B cell (primary cell): ENCODE data around the gene ASTL. TPM values are rescaled to one million over a fixed set of nuclear protein-coding genes. Genes with fewer than 3 reads are reported as not detected.

Experiments
- ATAC-seq: fragments of 200-7000 bp; cut with Tn5 transposase; one replicate; pipeline ENCODE4 v1.10.0; 2021; ENCODE audit warnings: low read depth, mild to moderate bottlenecking, moderate number of reproducible peaks, moderate library complexity
- CTCF ChIA-PET: fragments of 350-600 bp; sonication (Branson Sonifier 250); formaldehyde crosslinking; loops from one replicate; lab custom pipeline; 2021; ENCODE audit warnings: antibody characterized with exemption, inconsistent platforms; lab: Charles Lee
- POLR2A ChIA-PET: fragments of 350-600 bp; sonication (Branson Sonifier 250); formaldehyde crosslinking; loops from one replicate; lab custom pipeline; 2021; ENCODE audit warnings: antibody characterized with exemption; lab: Charles Lee
- DNase-seq: peaks from one replicate; pipeline ENCODE4 v3.0.0; 2013
- H2AFZ ChIP-seq: 2 replicates; pipeline ENCODE4 v1.6.1; 2012; ENCODE audit warnings: mild to moderate bottlenecking, low read depth, low read length; ENCODE audit not compliant: insufficient read depth, poor library complexity, severe bottlenecking
- H3K27ac ChIP-seq, 2 donors: 1 replicate in 1 of 2; 2 replicates in 1 of 2; pipeline ENCODE4 v1.5.1; 2012 to 2013; ENCODE audit warnings: low read length in 2 of 2, mild to moderate bottlenecking in 2 of 2, moderate library complexity in 1 of 2
- H3K27me3 ChIP-seq, 4 experiments: fragments of 200-600 bp in 1 of 4; sonication (generic) in 1 of 4; replicated peaks in 1 of 4; 1 replicate in 2 of 4; 2 replicates in 2 of 4; pipeline versions ENCODE4 v1.6.1 to v1.7.0; 2013 to 2016; ENCODE audit warnings: low read length in 3 of 4, mild to moderate bottlenecking in 2 of 4, mixed read lengths in 1 of 4, moderate library complexity in 1 of 4; ENCODE audit not compliant: insufficient read depth in 4 of 4, control insufficient read depth in 3 of 4; ENCODE audit errors: control extremely low read depth in 1 of 4
- H3K36me3 ChIP-seq, 2 experiments: replicated peaks in 1 of 2; 1 replicate in 1 of 2; 2 replicates in 1 of 2; pipeline versions ENCODE4 v1.6.1 to v1.7.1; 2013; ENCODE audit warnings: low read length in 1 of 2; ENCODE audit not compliant: insufficient read depth in 2 of 2, control insufficient read depth in 1 of 2; ENCODE audit errors: control extremely low read depth in 1 of 2, extremely low read depth in 1 of 2
- H3K4me1 ChIP-seq, 2 donors: fragments of 200-600 bp in 1 of 2; sonication (generic) in 1 of 2; 1 replicate in 1 of 2; 2 replicates in 1 of 2; pipeline versions ENCODE4 v1.5.1 to v1.6.1; 2013 to 2017; ENCODE audit warnings: low read length in 2 of 2; ENCODE audit not compliant: control insufficient read depth in 2 of 2, insufficient read depth in 2 of 2
- H3K4me2 ChIP-seq: replicated peaks from 2 replicates; pipeline ENCODE3; 2012; ENCODE audit warnings: mild to moderate bottlenecking, low read depth, low read length; ENCODE audit not compliant: poor library complexity, severe bottlenecking
- H3K4me3 ChIP-seq, 5 experiments: fragments of 200-600 bp in 1 of 5; sonication (generic) in 1 of 5; 1 replicate in 3 of 5; 2 replicates in 2 of 5; pipeline versions ENCODE4 v1.5.1 to v1.7.0; 2011 to 2016; ENCODE audit warnings: low read length in 4 of 5, mild to moderate bottlenecking in 4 of 5, low read depth in 2 of 5, control low read depth in 1 of 5, moderate library complexity in 1 of 5; ENCODE audit not compliant: insufficient read depth in 1 of 5; ENCODE audit errors: control extremely low read depth in 1 of 5, extremely low read depth in 1 of 5
- H3K79me2 ChIP-seq: fragments of 200-600 bp; sonication (generic); one replicate; pipeline ENCODE4 v1.6.0; 2016; ENCODE audit warnings: low read length; ENCODE audit not compliant: control insufficient read depth, insufficient read depth
- H3K9ac ChIP-seq: fragments of 200-600 bp; sonication (generic); 2 replicates; pipeline ENCODE4 v1.6.1; 2017; ENCODE audit warnings: mild to moderate bottlenecking, low read length, moderate library complexity
- H3K9me3 ChIP-seq, 3 donors: one replicate each; pipeline versions ENCODE4 v1.6.1 to v1.7.1; 2013; ENCODE audit warnings: low read length in 2 of 3; ENCODE audit not compliant: control insufficient read depth in 2 of 3, insufficient read depth in 1 of 3; ENCODE audit errors: control extremely low read depth in 1 of 3
- H4K20me1 ChIP-seq: 2 replicates; pipeline ENCODE4 v1.6.0; 2012; ENCODE audit warnings: mild to moderate bottlenecking, low read length; ENCODE audit not compliant: insufficient read depth, control insufficient read depth, poor library complexity, severe bottlenecking
- H3K27ac Mint-ChIP-seq: one replicate; pipeline ENCODE4 v1.8.0; 2021; ENCODE audit warnings: mixed read lengths
- H3K27me3 Mint-ChIP-seq: one replicate; pipeline ENCODE4 v1.8.0; 2021; ENCODE audit warnings: mixed read lengths
- H3K4me1 Mint-ChIP-seq: one replicate; pipeline ENCODE4 v1.8.0; 2021; ENCODE audit warnings: mixed read lengths
- H3K4me3 Mint-ChIP-seq: one replicate; pipeline ENCODE4 v1.8.0; 2021; ENCODE audit warnings: mixed read lengths
- H3K9me3 Mint-ChIP-seq: one replicate; pipeline ENCODE4 v1.8.0; 2022; ENCODE audit warnings: mixed read lengths; ENCODE audit not compliant: insufficient read depth
- EZH2 ChIP-seq: IDR thresholded peaks from 2 replicates; pipeline ENCODE4 v1.6.1; 2012; ENCODE audit warnings: borderline replicate concordance, low read depth, mild to moderate bottlenecking, moderate library complexity, low read length; ENCODE audit not compliant: insufficient read depth, poor library complexity, severe bottlenecking
- WGBS: methylation state at CpG from one replicate; pipeline ENCODE4 v1.1.5; 2013; ENCODE audit warnings: missing lambda C conversion rate; ENCODE audit not compliant: insufficient coverage; 5-methylcytosine and 5-hydroxymethylcytosine counted together
- intact Hi-C: fragments of 100-400 bp; cut with micrococcal nuclease; formaldehyde crosslinking; loops from one replicate; pipeline ENCODE4 v1.10.0; 2022
- polyA plus RNA-seq: library from polyadenylated mRNA; depleted of rRNA; stranded (reverse); fragments of >200 nt; gene quantifications from 2 replicates; pipeline ENCODE4 v1.2.3, GENCODE V29; 2012
- total RNA-seq, 2 donors: library from RNA; stranded (reverse); fragments of 120-200 nt in 1 of 2; gene quantifications; 1 replicate in 1 of 2; 2 replicates in 1 of 2; pipeline versions ENCODE4 v1.2.3 to v1.2.4, GENCODE V29; 2013 to 2022
- TF ChIP-seq, protein P1 (sequence below): fragments of 200-600 bp; IDR thresholded peaks from one replicate; pipeline ENCODE4 v1.8.0; 2022; ENCODE audit warnings: antibody characterized with exemption, mild to moderate bottlenecking

ASTL gene
- total and polyA plus RNA-seq, 2 donors (not counting 1 experiment from before 2014, with no cell fraction given) = 0.15 to 0.59 TPM

GRCh38 chr2:96120991-96121390, 17.3 kb downstream of the ASTL start:
- ATAC-seq = no peak
- H3K27me3 ChIP-seq = peaks cover 0 to 49% (median 11%) of the 10 kb centered on the region in 4 experiments
- no peak overlapping the region for H3K27ac ChIP-seq
- H3K4me2 ChIP-seq = no peak overlapping the region
- peaks cover 16 to 18% of the 10 kb centered on the region in 2 donors for H3K4me1 ChIP-seq
- ChIA-PET CTCF (interaction anchor here (1.6 kb wide), 1 partner anchor 53 kb away, joined by 4 read pairs; no protein-coding TSS in a partner anchor), POLR2A (no interaction called here)
- H3K36me3 ChIP-seq = no peaks in the 10 kb centered on the region
- H3K4me1 Mint-ChIP-seq = peaks cover 20% of the 10 kb centered on the region
- H2AFZ ChIP-seq = no peak overlapping the region
- peaks cover 27% of the 10 kb centered on the region for H3K27me3 Mint-ChIP-seq
- 35% methylated on average over 7 of the region's 7 CpGs for WGBS
- no peak overlapping the region for H3K4me3 Mint-ChIP-seq
- TF ChIP-seq, protein P1, sequence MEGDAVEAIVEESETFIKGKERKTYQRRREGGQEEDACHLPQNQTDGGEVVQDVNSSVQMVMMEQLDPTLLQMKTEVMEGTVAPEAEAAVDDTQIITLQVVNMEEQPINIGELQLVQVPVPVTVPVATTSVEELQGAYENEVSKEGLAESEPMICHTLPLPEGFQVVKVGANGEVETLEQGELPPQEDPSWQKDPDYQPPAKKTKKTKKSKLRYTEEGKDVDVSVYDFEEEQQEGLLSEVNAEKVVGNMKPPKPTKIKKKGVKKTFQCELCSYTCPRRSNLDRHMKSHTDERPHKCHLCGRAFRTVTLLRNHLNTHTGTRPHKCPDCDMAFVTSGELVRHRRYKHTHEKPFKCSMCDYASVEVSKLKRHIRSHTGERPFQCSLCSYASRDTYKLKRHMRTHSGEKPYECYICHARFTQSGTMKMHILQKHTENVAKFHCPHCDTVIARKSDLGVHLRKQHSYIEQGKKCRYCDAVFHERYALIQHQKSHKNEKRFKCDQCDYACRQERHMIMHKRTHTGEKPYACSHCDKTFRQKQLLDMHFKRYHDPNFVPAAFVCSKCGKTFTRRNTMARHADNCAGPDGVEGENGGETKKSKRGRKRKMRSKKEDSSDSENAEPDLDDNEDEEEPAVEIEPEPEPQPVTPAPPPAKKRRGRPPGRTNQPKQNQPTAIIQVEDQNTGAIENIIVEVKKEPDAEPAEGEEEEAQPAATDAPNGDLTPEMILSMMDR = no peak
- no peak for TF ChIP-seq EZH2
- no peak overlapping the region for H3K4me3 ChIP-seq
- H3K27ac Mint-ChIP-seq = no peak overlapping the region
- no peaks in the 10 kb centered on the region for H3K79me2 ChIP-seq
- H3K9me3 ChIP-seq = peaks cover 0 to 3% (median 0%) of the 10 kb centered on the region in 3 donors
- intact Hi-C loops = no loop called here
- no peak overlapping the region for H3K9ac ChIP-seq
- H4K20me1 ChIP-seq = no peaks in the 10 kb centered on the region
- H3K9me3 Mint-ChIP-seq = no peaks in the 10 kb centered on the region
- DNase-seq = no peak

DNA sequence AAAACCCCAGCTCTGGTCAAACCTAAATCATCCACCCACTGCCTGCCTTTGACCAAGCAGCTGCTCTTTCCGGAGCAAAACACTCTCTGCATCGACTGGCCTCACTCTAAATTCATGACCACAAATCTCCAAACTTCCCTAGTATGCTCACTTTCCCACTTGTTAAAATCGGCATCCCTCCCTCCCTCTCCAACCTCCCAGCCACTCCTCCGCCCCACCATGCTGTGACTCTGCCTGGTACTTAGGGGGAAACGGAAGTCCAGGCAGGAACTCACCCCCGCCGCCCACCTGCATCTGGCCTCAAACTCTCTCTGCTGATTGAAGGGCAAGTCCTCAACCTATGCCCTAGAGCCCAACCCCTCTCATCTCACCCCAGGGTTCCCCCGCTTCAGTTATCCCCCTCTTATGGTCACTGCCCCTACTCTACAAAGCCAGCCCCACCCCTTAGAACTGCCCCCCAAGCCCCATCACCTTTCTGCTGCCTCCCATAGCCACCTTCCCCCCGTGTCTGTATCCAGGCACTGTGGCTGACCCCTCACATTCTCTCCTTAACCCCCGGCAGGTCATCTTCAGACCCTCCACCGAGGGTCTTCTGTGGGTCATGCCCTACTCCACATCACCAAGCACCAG, 18.1 kb downstream of the ASTL start:
- H3K27me3 Mint-ChIP-seq = peaks cover 34% of the 10 kb centered on the region
- H3K9ac ChIP-seq = no peak overlapping the region

More for the DNA sequence above, 18.1 kb downstream of the ASTL start:
- peaks cover 0 to 11% (median 0%) of the 10 kb centered on the region in 3 donors for H3K9me3 ChIP-seq
- peak overlapping the region; percentile 20 for H3K4me2 ChIP-seq
- CTCF ChIA-PET = interaction anchor here (1.6 kb wide), 1 partner anchor 54 kb away, joined by 4 read pairs; no protein-coding TSS in a partner anchor
- H3K4me1 ChIP-seq = peaks cover 18 to 22% of the 10 kb centered on the region in 2 donors
- H3K27me3 ChIP-seq = peaks cover 0 to 51% (median 12%) of the 10 kb centered on the region in 4 experiments
- Mint-ChIP-seq H3K4me3 (peak overlapping the region; percentile 42), H3K4me1 (peaks cover 26% of the 10 kb centered on the region), H3K9me3 (no peaks in the 10 kb centered on the region), H3K27ac (no peak overlapping the region)
- no peak overlapping the region for H3K4me3 ChIP-seq
- TF ChIP-seq, protein P1 = no peak
- no peak for TF ChIP-seq EZH2
- intact Hi-C loops = no loop called here
- no peaks in the 10 kb centered on the region for H4K20me1 ChIP-seq
- H3K36me3 ChIP-seq = no peaks in the 10 kb centered on the region
- POLR2A ChIA-PET = no interaction called here
- H3K79me2 ChIP-seq = no peaks in the 10 kb centered on the region
- ATAC-seq = no peak
- H3K27ac ChIP-seq = no peak overlapping the region
- H2AFZ ChIP-seq = no peak overlapping the region
- 19% methylated on average over 11 of the region's 11 CpGs for WGBS
- no peak for DNase-seq
